ENCODE data around the gene SP8.

The SP8 gene

GRCh38 chr7:20796500-20796899 lies 9.8 kb upstream of the SP8 start:
- in situ Hi-C loops (cut with MboI; ENCODE audit: low pct_unique_long_range_greater_than_20kb, low sequenced_read_pairs), result loop anchor here (25.0 kb wide), 2 partner anchors 441 to 716 kb away; no protein-coding TSS in a partner anchor
- no peak for DNase-seq

- in situ Hi-C loops (cut with MboI; ENCODE audit: low pct_unique_long_range_greater_than_20kb, low sequenced_read_pairs), result loop anchor here (25.0 kb wide), 2 partner anchors 441 to 716 kb away; no protein-coding TSS in a partner anchor
- no peak for DNase-seq
These were observed 9.2 kb upstream of the SP8 start for GRCh38 chr7:20795881-20796280.

- in situ Hi-C loops (cut with MboI; ENCODE audit: low pct_unique_long_range_greater_than_20kb, low sequenced_read_pairs), result loop anchor here (25.0 kb wide), 2 partner anchors 442 to 717 kb away; no protein-coding TSS in a partner anchor
- no peak for DNase-seq
These were observed 8.7 kb upstream of the SP8 start for GRCh38 chr7:20795361-20795760.

- in situ Hi-C loops (cut with MboI; ENCODE audit: low pct_unique_long_range_greater_than_20kb, low sequenced_read_pairs), result loop anchor here (25.0 kb wide), 2 partner anchors 443 to 718 kb away; no protein-coding TSS in a partner anchor
- no peak for DNase-seq
These were observed 8.0 kb upstream of the SP8 start for GRCh38 chr7:20794676-20795075.

- DNase-seq, result no peak
- in situ Hi-C loops (cut with MboI; ENCODE audit: low pct_unique_long_range_greater_than_20kb, low sequenced_read_pairs), result loop anchor here (25.0 kb wide), 2 partner anchors 443 to 718 kb away; no protein-coding TSS in a partner anchor
These were observed 7.2 kb upstream of the SP8 start for GRCh38 chr7:20793694-20794394.

GRCh38 chr7:20793248-20793647 lies 6.6 kb upstream of the SP8 start:
- no peak for DNase-seq
- in situ Hi-C loops (cut with MboI; ENCODE audit: low pct_unique_long_range_greater_than_20kb, low sequenced_read_pairs), result loop anchor here (25.0 kb wide), 2 partner anchors 444 to 719 kb away; no protein-coding TSS in a partner anchor

GRCh38 chr7:20791538-20792434 lies 5.1 kb upstream of the SP8 start:
- no peak for DNase-seq
- in situ Hi-C loops (cut with MboI; ENCODE audit: low pct_unique_long_range_greater_than_20kb, low sequenced_read_pairs), result loop anchor here (25.0 kb wide), 2 partner anchors 446 to 721 kb away; no protein-coding TSS in a partner anchor

- in situ Hi-C loops (cut with MboI; ENCODE audit: low pct_unique_long_range_greater_than_20kb, low sequenced_read_pairs), result loop anchor here (25.0 kb wide), 2 partner anchors 447 to 722 kb away; no protein-coding TSS in a partner anchor
- DNase-seq, result no peak
These were observed 3.7 kb upstream of the SP8 start for GRCh38 chr7:20790375-20790774.

- in situ Hi-C loops (cut with MboI; ENCODE audit: low pct_unique_long_range_greater_than_20kb, low sequenced_read_pairs), result loop anchor here (25.0 kb wide), 2 partner anchors 449 to 724 kb away; no protein-coding TSS in a partner anchor
These were observed 1.8 kb upstream of the SP8 start for GRCh38 chr7:20788420-20788990.

GRCh38 chr7:20787660-20788419 lies 1.2 kb upstream of the SP8 start:
- in situ Hi-C loops (cut with MboI; ENCODE audit: low pct_unique_long_range_greater_than_20kb, low sequenced_read_pairs), result loop anchor here (25.0 kb wide), 2 partner anchors 449 to 724 kb away; no protein-coding TSS in a partner anchor
- no peak for DNase-seq

More at GRCh38 chr7:20788420-20788990, 1.8 kb upstream of the SP8 start:
- DNase-seq, result no peak

GRCh38 chr7:20786421-20786778 lies 286 bp downstream of the SP8 start:
- no peak for DNase-seq
- in situ Hi-C loops (cut with MboI; ENCODE audit: low pct_unique_long_range_greater_than_20kb, low sequenced_read_pairs), result loop anchor here (25.0 kb wide), 2 partner anchors 451 to 726 kb away; no protein-coding TSS in a partner anchor

GRCh38 chr7:20786049-20786412 lies 655 bp downstream of the SP8 start:
- in situ Hi-C loops (cut with MboI; ENCODE audit: low pct_unique_long_range_greater_than_20kb, low sequenced_read_pairs), result loop anchor here (25.0 kb wide), 2 partner anchors 451 to 726 kb away; no protein-coding TSS in a partner anchor
- no peak for DNase-seq

GRCh38 chr7:20785157-20786048 lies 1.3 kb downstream of the SP8 start:
- DNase-seq, result peak; percentile 43
- in situ Hi-C loops (cut with MboI; ENCODE audit: low pct_unique_long_range_greater_than_20kb, low sequenced_read_pairs), result loop anchor here (25.0 kb wide), 2 partner anchors 452 to 727 kb away; no protein-coding TSS in a partner anchor

- DNase-seq, result no peak
- in situ Hi-C loops (cut with MboI; ENCODE audit: low pct_unique_long_range_greater_than_20kb, low sequenced_read_pairs), result loop anchor here (25.0 kb wide), 2 partner anchors 453 to 728 kb away; no protein-coding TSS in a partner anchor
These were observed 2.1 kb downstream of the SP8 start for GRCh38 chr7:20784388-20785156.

- no peak for DNase-seq
- in situ Hi-C loops (cut with MboI; ENCODE audit: low pct_unique_long_range_greater_than_20kb, low sequenced_read_pairs), result loop anchor here (25.0 kb wide), 2 partner anchors 453 to 728 kb away; no protein-coding TSS in a partner anchor
These were observed 2.8 kb downstream of the SP8 start for GRCh38 chr7:20783700-20784387.

- in situ Hi-C loops (cut with MboI; ENCODE audit: low pct_unique_long_range_greater_than_20kb, low sequenced_read_pairs), result loop anchor here (25.0 kb wide), 2 partner anchors 454 to 729 kb away; no protein-coding TSS in a partner anchor
These were observed 3.5 kb downstream of the SP8 start for GRCh38 chr7:20783125-20783699.

More at GRCh38 chr7:20783125-20783699, 3.5 kb downstream of the SP8 start:
- no peak for DNase-seq
